22Rv1 (cell line): ENCODE results near the gene TTLL1.

Experiments
- H3K27ac ChIP-seq: fragments of 450-650 bp; 2 replicates; pipeline ENCODE4 v1.5.1; 2017
- ZFX ChIP-seq: fragments of 450-650 bp; IDR thresholded peaks from 2 replicates; pipeline ENCODE4 v1.6.1; 2017; ENCODE audit warnings: antibody characterized with exemption, borderline replicate concordance
- TF ChIP-seq, protein P1 (sequence below): fragments of 450-650 bp; IDR thresholded peaks from 2 replicates; pipeline ENCODE4 v1.5.1; 2017; ENCODE audit warnings: mild to moderate bottlenecking

TTLL1 gene

GRCh38 chr22:43129426-43130425, 40.5 kb upstream of the TTLL1 start:
- no peak overlapping the region for H3K27ac ChIP-seq
- no peak for TF ChIP-seq ZFX
- TF ChIP-seq, protein P1, sequence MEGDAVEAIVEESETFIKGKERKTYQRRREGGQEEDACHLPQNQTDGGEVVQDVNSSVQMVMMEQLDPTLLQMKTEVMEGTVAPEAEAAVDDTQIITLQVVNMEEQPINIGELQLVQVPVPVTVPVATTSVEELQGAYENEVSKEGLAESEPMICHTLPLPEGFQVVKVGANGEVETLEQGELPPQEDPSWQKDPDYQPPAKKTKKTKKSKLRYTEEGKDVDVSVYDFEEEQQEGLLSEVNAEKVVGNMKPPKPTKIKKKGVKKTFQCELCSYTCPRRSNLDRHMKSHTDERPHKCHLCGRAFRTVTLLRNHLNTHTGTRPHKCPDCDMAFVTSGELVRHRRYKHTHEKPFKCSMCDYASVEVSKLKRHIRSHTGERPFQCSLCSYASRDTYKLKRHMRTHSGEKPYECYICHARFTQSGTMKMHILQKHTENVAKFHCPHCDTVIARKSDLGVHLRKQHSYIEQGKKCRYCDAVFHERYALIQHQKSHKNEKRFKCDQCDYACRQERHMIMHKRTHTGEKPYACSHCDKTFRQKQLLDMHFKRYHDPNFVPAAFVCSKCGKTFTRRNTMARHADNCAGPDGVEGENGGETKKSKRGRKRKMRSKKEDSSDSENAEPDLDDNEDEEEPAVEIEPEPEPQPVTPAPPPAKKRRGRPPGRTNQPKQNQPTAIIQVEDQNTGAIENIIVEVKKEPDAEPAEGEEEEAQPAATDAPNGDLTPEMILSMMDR = no peak

- H3K27ac ChIP-seq = no peak overlapping the region
- TF ChIP-seq, protein P1 = no peak
- TF ChIP-seq ZFX = no peak
Observed at GRCh38 chr22:43128928-43129424, 39.8 kb upstream of the TTLL1 start.

DNA sequence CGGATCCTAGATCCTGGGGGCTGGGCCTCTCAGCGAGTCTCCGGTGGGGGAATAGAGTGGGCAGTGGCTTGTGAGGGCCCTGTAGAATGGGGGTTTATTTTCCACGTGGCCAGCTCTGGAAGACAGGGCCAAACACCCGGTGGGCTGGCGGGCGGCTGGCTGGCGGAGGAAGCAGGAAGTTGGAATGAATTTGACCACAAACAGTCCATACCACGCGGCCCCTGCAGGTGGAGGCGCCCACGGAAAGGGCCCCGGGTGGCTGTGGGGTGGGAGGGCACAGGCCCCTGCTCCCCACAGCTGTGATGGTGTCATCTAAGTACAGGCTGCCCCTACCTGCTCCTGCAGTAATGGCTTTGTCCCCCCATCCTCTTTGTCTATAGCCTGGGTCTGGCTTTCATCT, 38.9 kb upstream of the TTLL1 start:
- H3K27ac ChIP-seq = no peak overlapping the region
- TF ChIP-seq, protein P1 = no peak
- TF ChIP-seq ZFX = no peak

DNA sequence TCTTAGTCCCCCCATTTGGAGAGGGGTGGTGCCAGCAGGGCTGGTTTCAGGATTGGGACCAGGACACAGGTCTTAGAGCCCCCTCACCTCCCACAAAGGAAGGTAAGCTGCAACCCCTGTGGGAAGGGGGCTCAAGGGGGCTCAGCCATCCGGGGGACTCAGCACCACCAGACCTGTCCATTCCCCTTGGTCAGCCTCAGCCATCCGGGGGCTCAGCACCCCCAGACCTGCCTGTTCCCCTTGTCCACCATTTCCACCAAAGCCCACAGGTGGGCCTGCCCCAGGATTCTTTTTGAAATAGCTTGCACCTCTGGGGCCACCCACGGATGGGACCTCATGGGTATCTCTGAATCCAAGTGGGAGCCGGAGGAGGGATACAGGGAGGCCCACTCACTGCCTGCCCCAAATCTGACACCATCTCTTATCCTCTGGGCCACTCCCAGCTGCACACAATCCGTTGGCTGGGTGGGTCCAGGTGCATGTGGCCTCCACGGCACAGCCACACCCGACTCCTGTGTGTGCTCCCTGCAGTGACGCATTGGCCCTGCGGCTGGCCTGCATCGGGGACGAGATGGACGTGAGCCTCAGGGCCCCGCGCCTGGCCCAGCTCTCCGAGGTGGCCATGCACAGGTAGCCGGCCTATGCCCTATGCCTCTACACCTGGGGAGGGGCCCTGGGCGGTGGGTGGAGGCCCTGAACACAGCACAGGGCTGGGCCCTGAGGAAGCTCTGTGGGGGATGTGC, 38.1 kb upstream of the TTLL1 start:
- no peak overlapping the region for H3K27ac ChIP-seq
- no peak for TF ChIP-seq ZFX
- TF ChIP-seq, protein P1 = no peak

DNA sequence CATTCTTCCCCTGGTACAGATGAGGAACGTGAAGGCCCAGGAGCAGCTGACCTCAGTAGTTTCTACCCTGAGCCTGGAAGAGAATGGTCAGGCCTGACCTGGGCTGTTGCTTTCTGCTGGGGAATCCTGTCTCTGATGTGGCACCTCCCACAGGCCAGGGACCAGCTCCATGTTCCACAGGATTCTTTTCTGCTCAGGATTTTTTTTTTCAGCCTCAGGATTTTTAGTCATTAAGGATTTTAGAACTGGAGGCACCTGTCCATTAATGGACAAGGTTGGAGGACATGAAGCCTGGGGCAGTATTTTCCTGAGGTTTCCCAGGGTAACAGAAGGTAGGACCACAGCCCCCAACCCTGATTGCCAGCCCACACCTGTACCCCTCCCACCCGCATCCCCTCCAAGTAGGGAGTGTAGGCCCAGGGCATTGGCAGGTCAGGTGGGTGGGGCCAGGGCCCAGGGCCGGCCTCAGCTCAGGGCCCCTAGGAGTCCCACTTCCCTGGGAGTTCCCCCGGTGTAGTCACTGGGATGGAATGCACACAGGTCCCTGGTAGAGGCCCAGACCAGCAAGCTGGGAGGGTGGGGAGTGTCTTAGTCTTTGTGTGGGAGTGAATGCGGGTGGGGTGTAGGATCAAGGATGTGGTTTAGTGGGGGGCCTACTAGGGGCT, 37.4 kb upstream of the TTLL1 start:
- TF ChIP-seq, protein P1 = no peak
- no peak for TF ChIP-seq ZFX
- H3K27ac ChIP-seq = no peak overlapping the region

DNA sequence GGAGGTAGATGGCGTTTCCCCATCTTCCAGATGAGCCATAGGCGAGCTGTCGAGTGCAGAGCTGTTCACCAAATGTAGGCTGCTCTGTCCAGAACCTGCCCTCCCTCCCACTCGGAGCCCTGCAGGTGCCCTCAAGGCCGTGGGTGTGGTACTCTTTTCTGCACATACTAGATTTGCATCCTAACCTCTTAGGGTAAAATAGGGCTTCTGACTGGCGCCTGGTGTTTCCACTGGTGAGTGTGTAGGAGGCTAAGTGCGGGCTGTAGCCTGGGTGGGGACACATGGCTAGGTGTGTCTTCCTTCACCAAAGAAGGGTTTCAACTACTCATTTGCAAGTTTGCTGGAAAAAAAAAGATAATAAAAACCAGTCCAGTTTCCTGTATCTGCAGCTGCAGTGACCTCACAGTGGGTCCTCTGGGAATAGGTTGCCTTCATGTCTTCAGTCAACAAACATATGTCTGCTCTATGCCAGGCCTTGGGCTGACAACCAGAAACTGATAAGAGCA, 29.8 kb upstream of the TTLL1 start:
- no peak for TF ChIP-seq ZFX

More for the DNA sequence above, 29.8 kb upstream of the TTLL1 start:
- H3K27ac ChIP-seq = no peak overlapping the region
